SK-N-SH (cell line): ENCODE measurements around the gene GTF2I. TPM values are rescaled to one million over a fixed set of nuclear protein-coding genes. Genes with fewer than 3 reads are reported as not detected.

Experiments used
- CTCF ChIA-PET: fragments of 300-600, 350-600 bp; formaldehyde crosslinking; extraction: SDS; loops from one replicate; lab custom pipeline; 2021; lab: Yijun Ruan, JAX
- POLR2A ChIA-PET: fragments of 350-600 bp; sonication (Branson Sonifier 250); formaldehyde crosslinking; extraction: SDS; loops from one replicate; lab custom pipeline; 2020; ENCODE audit warnings: antibody characterized with exemption, inconsistent platforms; lab: Yijun Ruan, JAX
- DNase-seq: peaks from one replicate; pipeline ENCODE4 v3.0.0; 2012
- H2AFZ ChIP-seq: fragments of 200-600 bp; sonication (generic); 2 replicates; pipeline ENCODE4 v1.8.1; 2016; ENCODE audit warnings: antibody characterized with exemption, mild to moderate bottlenecking, low read depth
- H3F3A ChIP-seq: fragments of 200-600 bp; sonication (generic); replicated peaks from 2 replicates; pipeline ENCODE3; 2016; ENCODE audit warnings: antibody characterized with exemption, mild to moderate bottlenecking; ENCODE audit not compliant: insufficient read depth
- H3K27ac ChIP-seq, 2 experiments: fragments of 200-500 bp in 1 of 2; fragments of 200-600 bp in 1 of 2; sonication (Bioruptor generic) in 1 of 2; sonication (generic), shearing (Covaris generic) in 1 of 2; 2 replicates each; pipeline versions ENCODE4 v1.5.1 to v1.6.1; 2014 to 2016; ENCODE audit warnings: low read depth in 2 of 2, inconsistent platforms in 1 of 2, low read length in 1 of 2, mild to moderate bottlenecking in 1 of 2, mixed read lengths in 1 of 2
- H3K27me3 ChIP-seq: fragments of 200-600 bp; sonication (generic), shearing (Covaris generic); 2 replicates; pipeline ENCODE4 v1.6.1; 2016; ENCODE audit warnings: mixed run types; ENCODE audit not compliant: insufficient read depth
- H3K36me3 ChIP-seq, 2 experiments: fragments of 200-500 bp in 1 of 2; fragments of 200-600 bp in 1 of 2; sonication (Bioruptor generic) in 1 of 2; sonication (generic) in 1 of 2; replicated peaks in 1 of 2; 2 replicates each; pipeline versions ENCODE3 to v1.5.1; 2014 to 2016; ENCODE audit warnings: low read length in 1 of 2, mild to moderate bottlenecking in 1 of 2; ENCODE audit not compliant: insufficient read depth in 2 of 2, control insufficient read depth in 1 of 2
- H3K4me1 ChIP-seq, 2 experiments: fragments of 200-500 bp in 1 of 2; fragments of 200-600 bp in 1 of 2; sonication (Bioruptor generic) in 1 of 2; sonication (generic), shearing (Covaris generic) in 1 of 2; 2 replicates each; pipeline versions ENCODE4 v1.5.1 to v1.6.1; 2014 to 2016; ENCODE audit warnings: low read depth in 1 of 2, low read length in 1 of 2, mixed run types in 1 of 2; ENCODE audit not compliant: insufficient read depth in 2 of 2, control insufficient read depth in 1 of 2
- H3K4me2 ChIP-seq: fragments of 200-600 bp; sonication (generic), shearing (Covaris generic); 2 replicates; pipeline ENCODE4 v1.6.1; 2017; ENCODE audit warnings: mixed run types
- H3K4me3 ChIP-seq, 2 experiments: fragments of 200-500 bp in 1 of 2; fragments of 200-600 bp in 1 of 2; sonication (Bioruptor generic) in 1 of 2; sonication (generic), shearing (Covaris generic) in 1 of 2; 2 replicates each; pipeline versions ENCODE4 v1.5.1 to v1.8.1; 2014 to 2016; ENCODE audit warnings: low read depth in 2 of 2, inconsistent platforms in 1 of 2, low read length in 1 of 2, mild to moderate bottlenecking in 1 of 2, mixed read lengths in 1 of 2, moderate library complexity in 1 of 2
- H3K79me2 ChIP-seq: fragments of 200-600 bp; sonication (generic); 2 replicates; pipeline ENCODE4 v1.8.1; 2017; ENCODE audit warnings: mild to moderate bottlenecking; ENCODE audit not compliant: insufficient read depth
- H3K9ac ChIP-seq: fragments of 200-600 bp; sonication (generic); 2 replicates; pipeline ENCODE4 v1.6.1; 2017; ENCODE audit warnings: mixed run types
- H3K9me2 ChIP-seq: fragments of 200-600 bp; sonication (generic); 2 replicates; pipeline ENCODE4 v1.6.1; 2017; ENCODE audit warnings: mixed run types
- H3K9me3 ChIP-seq: fragments of 200-600 bp; sonication (generic); 2 replicates; pipeline ENCODE4 v1.6.1; 2017; ENCODE audit warnings: mixed run types, mild to moderate bottlenecking, moderate library complexity
- H4K20me1 ChIP-seq: fragments of 200-600 bp; sonication (generic); 2 replicates; pipeline ENCODE4 v1.6.1; 2017; ENCODE audit warnings: mild to moderate bottlenecking, mixed run types; ENCODE audit not compliant: insufficient read depth
- CTCF ChIP-seq: fragments of 200-600 bp; sonication (generic); IDR thresholded peaks from 2 replicates; pipeline ENCODE4 v1.6.1; 2017; ENCODE audit warnings: antibody characterized with exemption, mild to moderate bottlenecking, moderate library complexity
- EZH2phosphoT487 ChIP-seq: fragments of 200-600 bp; sonication (generic); IDR thresholded peaks from 2 replicates; pipeline ENCODE4 v1.6.1; 2017; ENCODE audit warnings: low read depth, mixed run types, mild to moderate bottlenecking, antibody characterized with exemption, moderate library complexity, borderline replicate concordance
- FOSL2 ChIP-seq: IDR thresholded peaks from 2 replicates; pipeline ENCODE4 v1.4.0; 2012; ENCODE audit warnings: low read depth, mild to moderate bottlenecking, moderate library complexity, borderline replicate concordance
- FOXM1 ChIP-seq: IDR thresholded peaks from 2 replicates; pipeline ENCODE4 v1.4.0; 2012; ENCODE audit warnings: low read depth, mild to moderate bottlenecking
- JUND ChIP-seq: IDR thresholded peaks from 2 replicates; pipeline ENCODE4 v1.4.0; 2012
- NFIC ChIP-seq: IDR thresholded peaks from 2 replicates; pipeline ENCODE4 v1.4.0; 2012; ENCODE audit warnings: borderline replicate concordance
- POLR2AphosphoS5 ChIP-seq: IDR thresholded peaks from 2 replicates; pipeline ENCODE4 v1.6.1; 2012; ENCODE audit warnings: low read depth, low read length
- RAD21 ChIP-seq: IDR thresholded peaks from 2 replicates; pipeline ENCODE4 v1.6.1; 2012; ENCODE audit warnings: mild to moderate bottlenecking, low read length
- RCOR1 ChIP-seq: fragments of 150-350 bp; IDR thresholded peaks from 2 replicates; pipeline ENCODE4 v1.6.1; 2017; ENCODE audit warnings: antibody characterized with exemption, low read length
- RXRA ChIP-seq: IDR thresholded peaks from 2 replicates; pipeline ENCODE4 v1.4.0; 2012; ENCODE audit warnings: low read depth, mild to moderate bottlenecking, borderline replicate concordance
- SMC3 ChIP-seq: IDR thresholded peaks from 2 replicates; pipeline ENCODE4 v1.6.1; 2012; ENCODE audit warnings: low read depth, low read length, improper control_type of control experiment
- TEAD4 ChIP-seq: IDR thresholded peaks from 2 replicates; pipeline ENCODE4 v1.4.0; 2012; ENCODE audit warnings: mild to moderate bottlenecking, borderline replicate concordance; ENCODE audit not compliant: insufficient read depth
- WGBS: methylation state at CpG from one replicate; pipeline ENCODE4 v1.1.6; 2017; ENCODE audit warnings: low lambda C conversion rate; 5-methylcytosine and 5-hydroxymethylcytosine counted together
- polyA plus RNA-seq, 3 experiments: library from polyadenylated mRNA; depleted of rRNA; stranded (reverse); fragments of >200 nt; gene quantifications; 2 replicates each; pipeline ENCODE4 v1.2.3, GENCODE V29; 2012

The GTF2I gene
- polyA plus RNA-seq, 1 of the 3 experiments (the other 2 are of a cell fraction): 90.5 TPM

DNA sequence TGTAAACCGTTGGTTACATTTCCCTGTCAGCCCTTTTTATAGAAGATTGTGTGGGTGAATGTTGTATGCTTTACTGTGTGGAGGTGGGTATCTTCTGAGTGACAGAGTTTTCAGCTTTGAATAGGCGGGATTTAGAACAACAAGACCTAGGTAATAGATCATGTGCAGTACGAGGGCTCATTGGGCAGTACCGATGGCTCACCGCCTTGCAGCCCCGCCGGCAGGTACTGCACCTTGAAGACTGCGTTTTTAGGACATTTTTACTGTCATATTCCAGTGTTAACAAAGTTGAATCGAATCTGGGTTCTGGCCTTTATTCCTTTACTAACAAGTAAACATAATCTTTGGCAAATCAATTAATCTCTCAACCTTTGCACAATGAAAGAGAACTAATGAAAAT, 60.4 kb downstream of the GTF2I start:
- CTCF ChIA-PET: no interaction called here
- H3K36me3 ChIP-seq: peaks cover 94 to 97% of the 10 kb centered on the region in 2 experiments
- H3K9ac ChIP-seq: no peak overlapping the region; the same call in 1 of the 2 replicates

DNA sequence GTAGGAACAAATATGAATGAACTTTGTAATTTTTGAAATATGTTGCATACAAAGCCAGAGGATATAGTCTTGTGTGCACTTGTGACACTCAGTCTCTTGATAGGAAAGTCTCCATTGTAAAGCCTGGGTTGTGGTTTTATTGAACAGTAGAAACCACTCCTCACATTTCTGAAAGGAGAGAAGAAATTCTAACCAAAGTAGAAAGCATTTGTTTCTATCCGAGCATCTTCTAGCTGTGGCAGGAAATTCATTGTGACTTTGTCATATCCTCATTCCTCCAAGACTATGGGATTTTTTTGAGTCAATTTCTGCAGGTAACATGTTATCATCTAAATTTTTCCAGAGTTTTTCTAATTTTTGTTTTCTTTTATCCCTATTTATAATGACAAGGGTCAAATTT, 60.8 kb downstream of the GTF2I start:
- Histone ChIP-seq H3K79me2 (peaks cover 42% of the 10 kb centered on the region), H2AFZ (no peak overlapping the region), H3K36me3 (peaks cover 89 to 93% of the 10 kb centered on the region in 2 experiments), H3F3A (peaks cover 46% of the 10 kb centered on the region), H4K20me1 (no peaks in the 10 kb centered on the region), H3K4me1 (peaks cover 0 to 4% of the 10 kb centered on the region in 2 experiments; a peak in 2 of 4 replicates), H3K9me3 (peaks cover 6% of the 10 kb centered on the region), H3K4me2 (peak overlapping the region; percentile 3; the same call in 1 of the 2 replicates), H3K9me2 (no peaks in the 10 kb centered on the region), H3K9ac (no peak overlapping the region; the same call in 1 of the 2 replicates), H3K27ac (peak overlapping the region in 1 of 2 experiments; percentile 22; a peak in 2 of 4 replicates), H3K4me3 (no peak overlapping the region), H3K27me3 (no peaks in the 10 kb centered on the region)
- ChIA-PET POLR2A (no interaction called here), CTCF (interaction anchor here (0.6 to 1.6 kb wide), 2 partner anchors 8 to 1019 kb away, joined by 3 to 9 read pairs; no protein-coding TSS in a partner anchor)
- DNase-seq: no peak
- WGBS: 33% methylated on average over 1 of the region's 1 CpG
- TF ChIP-seq JUND (0 out of 2 replicates have a peak, but pooled peaks have one; percentile 27), SMC3 (no peak), TEAD4 (0 out of 2 replicates have a peak, but pooled peaks have one; percentile 14)

More for the DNA sequence above, 60.4 kb downstream of the GTF2I start:
- no peak overlapping the region for H2AFZ ChIP-seq
- H3K4me3 ChIP-seq: no peak overlapping the region
- H3K27me3 ChIP-seq: no peaks in the 10 kb centered on the region
- peak overlapping the region in 1 of 2 experiments; percentile 22; a peak in 3 of 4 replicates for H3K27ac ChIP-seq
- peaks cover 10% of the 10 kb centered on the region for H3K9me3 ChIP-seq
- WGBS: 93% methylated on average over 9 of the region's 9 CpGs
- H3F3A ChIP-seq: peaks cover 50% of the 10 kb centered on the region
- POLR2A ChIA-PET: no interaction called here
- H3K79me2 ChIP-seq: peaks cover 42% of the 10 kb centered on the region
- DNase-seq: no peak
- no peaks in the 10 kb centered on the region for H3K9me2 ChIP-seq
- no peaks in the 10 kb centered on the region for H4K20me1 ChIP-seq
- H3K4me2 ChIP-seq: peak overlapping the region; percentile 3; the same call in 1 of the 2 replicates
- H3K4me1 ChIP-seq: peaks cover 0 to 4% of the 10 kb centered on the region in 2 experiments; a peak in 2 of 4 replicates
- TF ChIP-seq JUND (no peak), FOSL2 (no peak)

DNA sequence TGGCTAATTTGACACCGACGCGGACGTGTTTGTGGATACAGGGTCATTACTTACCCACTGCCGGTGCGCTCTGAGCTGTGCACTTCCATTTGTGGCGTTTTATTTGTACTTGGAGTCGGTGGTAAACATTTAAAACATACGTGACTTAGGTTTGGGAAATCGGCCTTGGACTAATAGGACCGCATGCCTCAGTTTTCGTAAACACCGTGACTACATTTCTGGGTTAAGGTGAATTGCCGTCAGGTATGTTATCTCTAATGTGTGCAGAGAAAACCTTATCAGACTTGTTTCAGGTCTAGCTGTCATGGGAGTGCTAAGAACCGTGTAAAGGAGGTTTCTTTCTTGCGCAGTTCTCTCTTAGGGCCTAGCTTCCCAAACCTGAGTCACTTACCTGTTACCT, 64.6 kb downstream of the GTF2I start:
- H3K27ac ChIP-seq: no peak overlapping the region
- CTCF ChIA-PET: interaction anchor here (1.5 to 2.4 kb wide), 2 partner anchors 9 to 12 kb away, joined by 4 to 10 read pairs; no protein-coding TSS in a partner anchor
- H3K9ac ChIP-seq: no peak overlapping the region
- no peaks in the 10 kb centered on the region for H3K9me3 ChIP-seq
- peaks cover 66 to 76% of the 10 kb centered on the region in 2 experiments for H3K36me3 ChIP-seq
- H4K20me1 ChIP-seq: no peaks in the 10 kb centered on the region
- no peak overlapping the region for H3K4me2 ChIP-seq
- TF ChIP-seq NFIC: no peak
- no peak for TF ChIP-seq CTCF
- TF ChIP-seq RCOR1: no peak
- TF ChIP-seq EZH2phosphoT487: no peak
- no peak for TF ChIP-seq RXRA
- no peak for TF ChIP-seq FOXM1
- no peak for TF ChIP-seq POLR2AphosphoS5
- TF ChIP-seq JUND: no peak
- no peak for TF ChIP-seq RAD21
- TF ChIP-seq, all 33 proteins: peak for 0
- H3F3A ChIP-seq: peaks cover 28% of the 10 kb centered on the region
- no peak overlapping the region for H2AFZ ChIP-seq
- no peak for DNase-seq
- H3K4me3 ChIP-seq: no peak overlapping the region
- H3K4me1 ChIP-seq: peaks cover 2 to 4% of the 10 kb centered on the region in 2 experiments; a peak in 2 of 4 replicates
- H3K27me3 ChIP-seq: no peaks in the 10 kb centered on the region
- 93% methylated on average over 16 of the region's 16 CpGs for WGBS
- no peaks in the 10 kb centered on the region for H3K9me2 ChIP-seq
- peaks cover 47% of the 10 kb centered on the region for H3K79me2 ChIP-seq
- POLR2A ChIA-PET: no interaction called here
